Astrocyte (in vitro differentiated cells and primary cell): ENCODE results near the gene KCNQ1.

ENCODE experiments used
- EZH2 ChIP-seq: IDR thresholded peaks from 2 replicates; pipeline ENCODE4 v1.6.1; 2012; ENCODE audit warnings: mild to moderate bottlenecking, low read length, inconsistent platforms; ENCODE audit not compliant: insufficient read depth
- TF ChIP-seq, protein P1 (sequence below): IDR thresholded peaks from 2 replicates; pipeline ENCODE4 v1.5.1; 2011; ENCODE audit warnings: low read depth, mild to moderate bottlenecking, inconsistent platforms, low read length, moderate library complexity; ENCODE audit not compliant: insufficient read depth

GRCh38 chr11:2532704-2533586, 88.1 kb downstream of the KCNQ1 start:
- TF ChIP-seq, protein P1, sequence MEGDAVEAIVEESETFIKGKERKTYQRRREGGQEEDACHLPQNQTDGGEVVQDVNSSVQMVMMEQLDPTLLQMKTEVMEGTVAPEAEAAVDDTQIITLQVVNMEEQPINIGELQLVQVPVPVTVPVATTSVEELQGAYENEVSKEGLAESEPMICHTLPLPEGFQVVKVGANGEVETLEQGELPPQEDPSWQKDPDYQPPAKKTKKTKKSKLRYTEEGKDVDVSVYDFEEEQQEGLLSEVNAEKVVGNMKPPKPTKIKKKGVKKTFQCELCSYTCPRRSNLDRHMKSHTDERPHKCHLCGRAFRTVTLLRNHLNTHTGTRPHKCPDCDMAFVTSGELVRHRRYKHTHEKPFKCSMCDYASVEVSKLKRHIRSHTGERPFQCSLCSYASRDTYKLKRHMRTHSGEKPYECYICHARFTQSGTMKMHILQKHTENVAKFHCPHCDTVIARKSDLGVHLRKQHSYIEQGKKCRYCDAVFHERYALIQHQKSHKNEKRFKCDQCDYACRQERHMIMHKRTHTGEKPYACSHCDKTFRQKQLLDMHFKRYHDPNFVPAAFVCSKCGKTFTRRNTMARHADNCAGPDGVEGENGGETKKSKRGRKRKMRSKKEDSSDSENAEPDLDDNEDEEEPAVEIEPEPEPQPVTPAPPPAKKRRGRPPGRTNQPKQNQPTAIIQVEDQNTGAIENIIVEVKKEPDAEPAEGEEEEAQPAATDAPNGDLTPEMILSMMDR: peak; percentile 92
- TF ChIP-seq EZH2: no peak
